Neural progenitor cell (in vitro differentiated cells): Measurements from ENCODE around the gene FGFRL1. TPM values are rescaled to one million over a fixed set of nuclear protein-coding genes. Genes with fewer than 3 reads are reported as not detected.

ENCODE experiments used
- DNase-seq: peaks from one replicate; pipeline ENCODE4 v3.0.0-alpha.2; 2016; ENCODE audit warnings: low spot score
- H2AFZ ChIP-seq: fragments of 200-600 bp; sonication (generic); replicated peaks from 2 replicates; pipeline ENCODE4 v1.6.1; 2016; ENCODE audit warnings: antibody characterized with exemption
- H3F3A ChIP-seq: fragments of 200-600 bp; sonication (generic); 2 replicates; pipeline ENCODE4 v1.6.1; 2016; ENCODE audit warnings: antibody characterized with exemption, low read depth
- H3K27ac ChIP-seq: fragments of 200-600 bp; sonication (generic); 2 replicates; pipeline ENCODE4 v1.5.1; 2016; ENCODE audit warnings: mild to moderate bottlenecking
- H3K27me3 ChIP-seq: fragments of 200-600 bp; sonication (generic); 2 replicates; pipeline ENCODE4 v1.6.1; 2016; ENCODE audit warnings: mild to moderate bottlenecking, moderate library complexity
- H3K36me3 ChIP-seq: fragments of 200-600 bp; sonication (generic); 2 replicates; pipeline ENCODE4 v1.5.1; 2016
- H3K4me1 ChIP-seq: fragments of 200-600 bp; sonication (generic); 2 replicates; pipeline ENCODE4 v1.6.1; 2016; ENCODE audit warnings: mixed run types
- H3K4me2 ChIP-seq: fragments of 200-600 bp; sonication (generic); 2 replicates; pipeline ENCODE4 v1.6.1; 2016
- H3K4me3 ChIP-seq: fragments of 200-600 bp; sonication (generic); 2 replicates; pipeline ENCODE4 v1.5.1; 2016
- H3K79me2 ChIP-seq: fragments of 200-600 bp; sonication (generic); 2 replicates; pipeline ENCODE4 v1.6.1; 2016; ENCODE audit warnings: low read depth
- H3K9ac ChIP-seq: fragments of 200-600 bp; sonication (generic); 2 replicates; pipeline ENCODE4 v1.6.1; 2016
- H3K9me3 ChIP-seq: fragments of 200-600 bp; sonication (generic); 2 replicates; pipeline ENCODE4 v1.5.1; 2016; ENCODE audit warnings: low read depth
- H4K20me1 ChIP-seq: fragments of 200-600 bp; sonication (generic); 2 replicates; pipeline ENCODE4 v1.6.1; 2016; ENCODE audit warnings: low read depth
- H3K27ac Mint-ChIP-seq: 3 replicates; pipeline ENCODE4 v1.8.0; 2021; ENCODE audit warnings: mixed read lengths
- H3K27me3 Mint-ChIP-seq: 2 replicates; pipeline ENCODE4 v1.8.0; 2022; ENCODE audit warnings: low read depth, mild to moderate bottlenecking, inconsistent platforms, moderate library complexity, mixed read lengths; ENCODE audit not compliant: insufficient read depth
- H3K36me3 Mint-ChIP-seq: 3 replicates; pipeline ENCODE4 v1.8.0; 2021; ENCODE audit warnings: mixed read lengths
- H3K4me1 Mint-ChIP-seq: 3 replicates; pipeline ENCODE4 v1.8.0; 2021; ENCODE audit warnings: mixed read lengths
- H3K4me3 Mint-ChIP-seq: 3 replicates; pipeline ENCODE4 v1.8.0; 2021; ENCODE audit warnings: mild to moderate bottlenecking, moderate library complexity, mixed read lengths
- H3K9me3 Mint-ChIP-seq: 3 replicates; pipeline ENCODE4 v1.8.0; 2020; ENCODE audit warnings: mixed read lengths
- EZH2 ChIP-seq: fragments of 200-600 bp; sonication (generic); IDR thresholded peaks from 2 replicates; pipeline ENCODE4 v1.6.1; 2017; ENCODE audit warnings: antibody characterized with exemption, mild to moderate bottlenecking, moderate library complexity
- EZH2phosphoT487 ChIP-seq: fragments of 200-600 bp; sonication (generic); IDR thresholded peaks from 2 replicates; pipeline ENCODE4 v1.6.1; 2017; ENCODE audit warnings: antibody characterized with exemption
- total RNA-seq: library from RNA; depleted of rRNA; stranded (reverse); fragments of >200 nt; gene quantifications from 2 replicates; pipeline ENCODE4 v1.2.3, GENCODE V29; 2015; ENCODE audit warnings: low replicate concordance
- TF ChIP-seq, protein P1 (sequence below): fragments of 200-600 bp; sonication (generic); IDR thresholded peaks from 2 replicates; pipeline ENCODE4 v1.5.1; 2017; ENCODE audit warnings: antibody characterized with exemption, mild to moderate bottlenecking

The FGFRL1 gene, protein sequence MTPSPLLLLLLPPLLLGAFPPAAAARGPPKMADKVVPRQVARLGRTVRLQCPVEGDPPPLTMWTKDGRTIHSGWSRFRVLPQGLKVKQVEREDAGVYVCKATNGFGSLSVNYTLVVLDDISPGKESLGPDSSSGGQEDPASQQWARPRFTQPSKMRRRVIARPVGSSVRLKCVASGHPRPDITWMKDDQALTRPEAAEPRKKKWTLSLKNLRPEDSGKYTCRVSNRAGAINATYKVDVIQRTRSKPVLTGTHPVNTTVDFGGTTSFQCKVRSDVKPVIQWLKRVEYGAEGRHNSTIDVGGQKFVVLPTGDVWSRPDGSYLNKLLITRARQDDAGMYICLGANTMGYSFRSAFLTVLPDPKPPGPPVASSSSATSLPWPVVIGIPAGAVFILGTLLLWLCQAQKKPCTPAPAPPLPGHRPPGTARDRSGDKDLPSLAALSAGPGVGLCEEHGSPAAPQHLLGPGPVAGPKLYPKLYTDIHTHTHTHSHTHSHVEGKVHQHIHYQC
- total RNA-seq = 9.6 and 27.4 TPM in 2 replicates

DNA sequence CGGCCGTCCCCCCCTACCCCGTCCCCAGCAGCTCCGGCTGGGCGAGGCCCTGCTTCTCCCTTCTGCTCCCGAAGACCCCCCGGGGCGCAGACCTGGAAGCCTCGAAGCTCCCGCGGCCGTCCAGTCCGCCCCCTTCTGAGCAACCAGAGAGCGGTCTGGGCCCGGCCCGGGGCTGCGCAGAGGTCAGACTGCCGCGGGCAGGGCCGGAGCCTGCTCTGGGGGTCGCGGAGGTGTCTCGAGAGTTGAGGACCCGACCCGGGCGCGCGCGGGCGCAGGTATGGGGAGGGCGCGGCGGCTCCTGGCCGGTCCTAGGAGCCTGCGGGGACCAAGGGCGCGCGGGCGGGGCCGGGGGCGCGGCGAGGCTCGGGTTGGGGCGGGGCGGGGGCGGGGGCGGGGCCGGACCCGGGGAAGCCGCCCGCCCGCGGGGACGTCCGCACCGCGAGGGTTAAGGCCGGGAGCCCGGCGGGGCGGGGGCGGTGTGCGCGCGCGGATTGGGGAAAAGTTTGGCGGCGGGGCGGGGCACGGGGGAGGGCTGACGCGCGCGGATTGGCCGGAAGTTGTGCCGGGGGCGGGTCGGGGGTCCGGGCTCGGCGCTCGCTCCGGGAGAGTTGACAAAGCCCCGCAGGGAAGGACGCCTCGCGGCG is at the start of gene FGFRL1:
FGFRL1 (plus strand) TSS at position 605 of the 644 bp plus-strand sequence. CDS start 860 bp downstream, outside the sequence.
- H3K9ac ChIP-seq = no peak within 1 kb of the TSS
- H3K79me2 ChIP-seq = peaks cover 4% of the 10 kb centered on the region
- H3K36me3 ChIP-seq = no peaks in the 10 kb centered on the region
- H3K27me3 Mint-ChIP-seq = peaks cover 40% of the 10 kb centered on the region
- DNase-seq = peak; percentile 94
- no peak within 1 kb of the TSS for H3K27ac Mint-ChIP-seq
- peaks cover 50% of the 10 kb centered on the region for H4K20me1 ChIP-seq
- H3K4me1 ChIP-seq = peaks cover 31% of the 10 kb centered on the region
- no peak within 1 kb of the TSS for H2AFZ ChIP-seq
- H3K36me3 Mint-ChIP-seq = peaks cover 2% of the 10 kb centered on the region
- H3F3A ChIP-seq = peaks cover 46% of the 10 kb centered on the region
- H3K4me1 Mint-ChIP-seq = peaks cover 18% of the 10 kb centered on the region
- TF ChIP-seq, protein P1, sequence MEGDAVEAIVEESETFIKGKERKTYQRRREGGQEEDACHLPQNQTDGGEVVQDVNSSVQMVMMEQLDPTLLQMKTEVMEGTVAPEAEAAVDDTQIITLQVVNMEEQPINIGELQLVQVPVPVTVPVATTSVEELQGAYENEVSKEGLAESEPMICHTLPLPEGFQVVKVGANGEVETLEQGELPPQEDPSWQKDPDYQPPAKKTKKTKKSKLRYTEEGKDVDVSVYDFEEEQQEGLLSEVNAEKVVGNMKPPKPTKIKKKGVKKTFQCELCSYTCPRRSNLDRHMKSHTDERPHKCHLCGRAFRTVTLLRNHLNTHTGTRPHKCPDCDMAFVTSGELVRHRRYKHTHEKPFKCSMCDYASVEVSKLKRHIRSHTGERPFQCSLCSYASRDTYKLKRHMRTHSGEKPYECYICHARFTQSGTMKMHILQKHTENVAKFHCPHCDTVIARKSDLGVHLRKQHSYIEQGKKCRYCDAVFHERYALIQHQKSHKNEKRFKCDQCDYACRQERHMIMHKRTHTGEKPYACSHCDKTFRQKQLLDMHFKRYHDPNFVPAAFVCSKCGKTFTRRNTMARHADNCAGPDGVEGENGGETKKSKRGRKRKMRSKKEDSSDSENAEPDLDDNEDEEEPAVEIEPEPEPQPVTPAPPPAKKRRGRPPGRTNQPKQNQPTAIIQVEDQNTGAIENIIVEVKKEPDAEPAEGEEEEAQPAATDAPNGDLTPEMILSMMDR = no peak
- TF ChIP-seq EZH2 (peak; percentile 39), EZH2phosphoT487 (peak; percentile 29)
- H3K9me3 Mint-ChIP-seq = peaks cover 9% of the 10 kb centered on the region
- peak within 1 kb of the TSS; percentile 85 for H3K4me3 Mint-ChIP-seq
- no peak within 1 kb of the TSS for H3K27ac ChIP-seq
- peak within 1 kb of the TSS; percentile 56 for H3K4me3 ChIP-seq
- peak within 1 kb of the TSS; percentile 89 for H3K4me2 ChIP-seq
- no peaks in the 10 kb centered on the region for H3K9me3 ChIP-seq
- peaks cover 61% of the 10 kb centered on the region for H3K27me3 ChIP-seq

DNA sequence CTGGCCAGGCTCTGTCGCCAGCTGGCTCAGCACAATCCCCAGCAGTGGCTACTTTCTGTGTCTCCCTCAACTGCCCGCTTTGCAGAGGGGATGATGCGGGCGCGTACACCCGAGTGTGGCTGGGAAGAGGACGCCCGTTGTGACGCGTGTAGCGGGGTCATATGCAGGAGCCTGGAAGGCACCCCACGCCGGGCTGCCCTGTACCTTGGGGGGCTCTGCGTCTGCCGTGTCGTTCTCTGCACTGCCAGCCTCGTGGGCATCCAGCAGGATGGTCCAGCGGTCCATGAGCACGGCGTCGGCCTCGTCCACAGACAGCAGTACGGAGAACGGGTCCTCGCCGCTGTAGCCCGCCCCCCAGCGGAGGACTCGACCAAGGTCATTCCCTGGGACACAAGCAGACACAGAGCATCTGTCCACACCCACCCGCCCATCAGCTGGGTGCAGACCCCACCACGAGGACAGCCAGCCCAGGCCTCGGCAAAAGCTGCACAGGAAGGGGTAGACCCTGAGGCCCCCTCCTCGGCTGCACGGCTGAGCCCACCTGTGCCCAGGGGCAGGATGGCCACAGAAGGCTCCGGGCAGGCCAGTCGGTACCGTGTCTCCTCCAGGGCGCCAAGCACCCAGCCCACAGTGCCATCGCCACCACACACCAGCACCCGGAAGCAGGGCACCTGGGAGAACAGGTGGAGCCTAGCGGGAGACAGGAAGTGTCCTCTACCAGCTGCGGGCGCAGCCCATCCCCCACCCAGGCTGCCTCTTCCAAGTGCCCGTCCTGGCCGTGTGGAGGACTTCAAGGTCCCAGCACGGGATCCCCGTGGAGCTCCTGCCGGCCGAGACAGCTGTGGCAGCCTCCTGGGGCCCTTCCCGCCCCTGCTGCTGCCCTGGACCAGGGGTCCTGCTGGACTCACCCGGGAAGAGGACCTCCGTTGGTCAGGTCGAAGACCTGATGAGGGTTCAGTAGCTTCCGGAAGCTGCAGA is 48.9 kb upstream of the FGFRL1 start:
- no peak overlapping the region for H2AFZ ChIP-seq
- no peak overlapping the region for H3K4me2 ChIP-seq
- H3K27ac ChIP-seq = no peak overlapping the region
- H3K27me3 Mint-ChIP-seq = peaks cover 3% of the 10 kb centered on the region
- H3K36me3 Mint-ChIP-seq = peaks cover 4% of the 10 kb centered on the region
- H3K36me3 ChIP-seq = no peaks in the 10 kb centered on the region
- H3K9ac ChIP-seq = no peak overlapping the region
- no peaks in the 10 kb centered on the region for H3K9me3 ChIP-seq
- no peaks in the 10 kb centered on the region for H3K79me2 ChIP-seq
- H3K4me3 ChIP-seq = no peak overlapping the region
- no peaks in the 10 kb centered on the region for H3F3A ChIP-seq
- no peaks in the 10 kb centered on the region for H3K4me1 ChIP-seq
- TF ChIP-seq, protein P1 = no peak
- no peak for TF ChIP-seq EZH2
- no peak for TF ChIP-seq EZH2phosphoT487
- no peak overlapping the region for H3K4me3 Mint-ChIP-seq
- DNase-seq = no peak
- peaks cover 3% of the 10 kb centered on the region for H3K4me1 Mint-ChIP-seq
- no peaks in the 10 kb centered on the region for H3K9me3 Mint-ChIP-seq
- H4K20me1 ChIP-seq = no peaks in the 10 kb centered on the region
- peaks cover 9% of the 10 kb centered on the region for H3K27me3 ChIP-seq
- H3K27ac Mint-ChIP-seq = no peak overlapping the region
